ENCODE measurements around the gene RPRD1B. TPM values are rescaled to one million over a fixed set of nuclear protein-coding genes. Genes with fewer than 3 reads are reported as not detected.

The RPRD1B gene
- total and polyA plus RNA-seq, 2 of the 13 experiments (the other 11 are each of a cell fraction or from before 2014, with no cell fraction given), result 31.1 to 41.5 TPM

- peak; percentile 39; the same call in 1 of the 2 replicates for TF ChIP-seq ZBTB38 (CRISPR knock-in tag; IDR thresholded peaks at IDR 0.05)
- TF ChIP-seq ZNF782 (CRISPR knock-in tag; IDR thresholded peaks at IDR 0.05; ENCODE audit: borderline replicate concordance), result 0 out of 2 replicates have a peak, but pooled peaks have one; percentile 38
- TF ChIP-seq ZNF501 (CRISPR knock-in tag; IDR thresholded peaks at IDR 0.05), result no peak
- 0 out of 2 replicates have a peak, but pooled peaks have one; percentile 13 for TF ChIP-seq ZNF768 (CRISPR knock-in tag; IDR thresholded peaks at IDR 0.05)
- ChIA-PET POLR2A (interaction anchor here (1.6 kb wide), 1 partner anchor 14 kb away, joined by 7 read pairs; no protein-coding TSS in a partner anchor), CTCF (ENCODE audit: low intra/inter-chr PET ratio, low total read pairs) (no interaction called here)
- WGBS (ENCODE audit: low lambda C conversion rate), result 92% methylated on average over 14 of the region's 15 CpGs
- peaks cover 72% of the 10 kb centered on the region for H3K4me1 ChIP-seq (ENCODE audit: insufficient read depth, low read length)
- FAIRE-seq, result no peak
- DNase-seq (ENCODE audit: low spot score), result no peak
- no peaks in the 10 kb centered on the region for H3K9me3 ChIP-seq (ENCODE audit: low read length)
- no TSS peak for BruUV-seq (replicated peaks)
- in situ Hi-C loops (cut with HindIII; ENCODE audit: extremely low pct_ligation_motif_present, low pct_unique_long_range_greater_than_20kb), result no loop called here
- H3K9ac ChIP-seq (ENCODE audit: insufficient read depth, low read depth, low read length), result no peak overlapping the region
- H3K36me3 ChIP-seq (replicated peaks in 1 of 2; ENCODE audit: control insufficient read depth in 1 of 2, insufficient read depth in 2 of 2, low read length in 2 of 2), result no peaks in the 10 kb centered on the region
- no peak overlapping the region for H3K27ac ChIP-seq (ENCODE audit: extremely low read length, insufficient read depth, low read length)
- no peak overlapping the region for H2AFZ ChIP-seq (ENCODE audit: low read length)
- no peaks in the 10 kb centered on the region for H4K20me1 ChIP-seq (ENCODE audit: insufficient read depth, low read length)
- no peaks in the 10 kb centered on the region for H3K79me2 ChIP-seq (ENCODE audit: insufficient read depth, low read length)
- no peak overlapping the region for H3K4me3 ChIP-seq (replicated peaks in 1 of 3; ENCODE audit: insufficient read depth in 1 of 3, low read depth in 2 of 3, low read length in 3 of 3)
- H3K4me2 ChIP-seq (ENCODE audit: low read depth, low read length), result no peak overlapping the region
- H3K27me3 ChIP-seq (ENCODE audit: control insufficient read depth in 1 of 2, insufficient read depth in 2 of 2, low read length in 2 of 2), result no peaks in the 10 kb centered on the region
- intact Hi-C loops (cut with micrococcal nuclease; ENCODE audit: unreplicated experiment), result no loop called here
- ATAC-seq, result no peak
Observed at GRCh38 chr20:38129893-38130609, 96.5 kb downstream of the RPRD1B start.

GRCh38 chr20:38130687-38131587, 97.4 kb downstream of the RPRD1B start:
- intact Hi-C loops (cut with micrococcal nuclease; ENCODE audit: unreplicated experiment), result no loop called here
- no peaks in the 10 kb centered on the region for H3K9me3 ChIP-seq (ENCODE audit: low read length)
- DNase-seq (ENCODE audit: low spot score), result no peak
- H3K79me2 ChIP-seq (ENCODE audit: insufficient read depth, low read length), result no peaks in the 10 kb centered on the region
- no peak overlapping the region for H3K4me3 ChIP-seq (replicated peaks in 1 of 3; ENCODE audit: insufficient read depth in 1 of 3, low read depth in 2 of 3, low read length in 3 of 3)
- POLR2A ChIA-PET, result interaction anchor here (0.8 to 1.7 kb wide), 3 partner anchors 13 to 31 kb away, joined by 3 to 11 read pairs (median 7); no protein-coding TSS in a partner anchor
- no peak overlapping the region for H2AFZ ChIP-seq (ENCODE audit: low read length)
- WGBS (ENCODE audit: low lambda C conversion rate), result 77% methylated on average over 19 of the region's 19 CpGs
- ATAC-seq, result peak; percentile 22
- in situ Hi-C loops (cut with HindIII; ENCODE audit: extremely low pct_ligation_motif_present, low pct_unique_long_range_greater_than_20kb), result no loop called here
- CTCF ChIA-PET (ENCODE audit: low intra/inter-chr PET ratio, low total read pairs), result no interaction called here
- no TSS peak for BruUV-seq (replicated peaks)
- H3K4me2 ChIP-seq (ENCODE audit: low read depth, low read length), result peak overlapping the region; percentile 16; the same call in 1 of the 2 replicates
- H3K27ac ChIP-seq (ENCODE audit: extremely low read length, insufficient read depth, low read length), result no peak overlapping the region
- peak; percentile 69 for FAIRE-seq
- H4K20me1 ChIP-seq (ENCODE audit: insufficient read depth, low read length), result no peaks in the 10 kb centered on the region
- H3K36me3 ChIP-seq (replicated peaks in 1 of 2; ENCODE audit: control insufficient read depth in 1 of 2, insufficient read depth in 2 of 2, low read length in 2 of 2), result no peaks in the 10 kb centered on the region
- peaks cover 71% of the 10 kb centered on the region for H3K4me1 ChIP-seq (ENCODE audit: insufficient read depth, low read length)
- no peaks in the 10 kb centered on the region for H3K27me3 ChIP-seq (ENCODE audit: control insufficient read depth in 1 of 2, insufficient read depth in 2 of 2, low read length in 2 of 2)
- H3K9ac ChIP-seq (ENCODE audit: insufficient read depth, low read depth, low read length), result no peak overlapping the region
- TF ChIP-seq TCF7L2 (IDR thresholded peaks at IDR 0.05; ENCODE audit: low read depth, low read length), result no peak
- TF ChIP-seq ZNF329 (CRISPR knock-in tag; IDR thresholded peaks at IDR 0.05; ENCODE audit: low read depth), result no peak
- TF ChIP-seq ZNF687 (CRISPR knock-in tag; IDR thresholded peaks at IDR 0.05), result peak; percentile 40
- TF ChIP-seq SMC3 (IDR thresholded peaks at IDR 0.05; ENCODE audit: low read length), result peak; percentile 6; the same call in 1 of the 2 replicates
- TF ChIP-seq MAX (IDR thresholded peaks at IDR 0.05), result 0 out of 2 replicates have a peak, but pooled peaks have one; percentile 32
- no peak for TF ChIP-seq KAT7 (CRISPR knock-in tag; IDR thresholded peaks at IDR 0.05; ENCODE audit: borderline replicate concordance)
- no peak for TF ChIP-seq ATF1 (CRISPR knock-in tag; IDR thresholded peaks at IDR 0.05)
- no peak for TF ChIP-seq SMAD3 (CRISPR knock-in tag; IDR thresholded peaks at IDR 0.05)
- no peak for TF ChIP-seq NBN (conservative IDR thresholded peaks at IDR 0.05)
